HG02943 (cell line): Measurements from ENCODE around the gene PC.

Experiments used
- ATAC-seq: cut with Tn5 transposase; IDR thresholded peaks from one replicate; pipeline ENCODE4 v1.9.1; 2021; ENCODE audit warnings: mild to moderate bottlenecking, low read depth, moderate library complexity; ENCODE audit not compliant: unreplicated experiment

The PC gene

DNA sequence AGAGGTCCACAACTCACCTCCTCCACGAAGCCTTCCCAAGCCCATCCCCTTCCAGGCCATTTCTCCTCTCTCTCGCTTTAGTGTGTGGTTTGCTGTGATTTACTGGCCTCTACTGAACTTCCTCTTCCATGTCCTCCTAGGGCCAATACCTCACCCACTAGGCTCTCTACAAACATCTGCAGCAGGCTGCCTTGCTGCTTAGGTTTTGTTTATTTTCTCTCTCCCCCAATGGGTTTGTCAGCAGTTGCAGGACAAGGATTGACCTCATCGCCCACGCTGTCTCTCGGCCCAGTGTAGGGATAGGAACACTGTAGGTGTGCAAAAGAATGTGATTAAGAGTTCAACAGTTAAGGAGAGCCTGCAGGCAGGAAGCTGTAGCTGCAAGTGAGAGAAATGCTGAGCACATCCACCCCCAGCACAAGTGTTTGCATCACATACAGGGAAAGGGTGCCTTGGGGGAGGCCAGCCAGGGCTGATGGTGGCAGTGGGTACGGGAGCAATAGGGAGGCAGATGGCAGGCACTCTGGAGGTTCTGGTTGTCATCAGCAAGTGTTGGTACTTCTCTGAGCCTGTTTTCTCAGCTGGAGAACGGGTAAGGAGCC is 1.4 kb downstream of the PC start:
- ATAC-seq: no peak

GRCh38 chr11:66953081-66953833 is 4.9 kb downstream of the PC start:
- no peak for ATAC-seq

DNA sequence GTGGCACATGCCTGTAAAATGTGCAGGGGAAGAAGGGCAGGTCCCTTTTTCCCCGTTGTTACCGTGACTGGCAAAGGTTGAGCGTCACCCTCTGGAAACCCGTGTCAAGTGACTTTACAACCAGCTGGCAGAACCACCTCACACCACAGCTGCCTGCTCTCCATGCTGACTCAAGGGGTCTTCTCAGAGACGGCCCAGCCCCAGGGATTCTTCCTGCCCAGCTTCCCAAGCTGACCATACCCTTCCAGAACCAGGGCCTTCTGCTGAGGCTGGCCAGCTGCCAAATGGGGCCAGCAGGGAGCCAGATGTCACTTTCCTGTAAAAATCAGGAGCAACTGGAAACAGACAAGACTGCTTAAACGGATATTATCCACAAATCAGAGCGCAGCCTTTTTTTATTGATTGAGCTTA is 6.3 kb downstream of the PC start:
- no peak for ATAC-seq

DNA sequence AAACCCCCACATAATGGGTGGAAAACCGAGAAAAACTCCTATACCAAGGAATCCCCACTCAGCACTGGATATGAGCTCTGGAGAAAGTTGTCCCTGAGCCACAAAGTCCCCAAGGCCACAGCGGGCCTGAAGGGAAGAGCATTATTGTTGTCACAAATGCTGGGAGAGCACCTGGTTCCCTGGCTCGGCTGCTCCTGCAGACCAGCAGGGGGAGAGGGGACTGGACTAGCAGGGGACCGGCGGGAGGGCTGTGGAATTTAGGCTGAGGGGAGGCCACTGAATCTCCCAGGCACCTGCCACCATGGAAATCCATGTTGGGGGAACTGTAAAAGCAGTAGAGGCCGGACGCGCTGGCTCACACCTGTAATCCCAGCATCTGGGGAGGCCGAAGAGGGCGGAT is 7.0 kb downstream of the PC start:
- ATAC-seq: no peak

DNA sequence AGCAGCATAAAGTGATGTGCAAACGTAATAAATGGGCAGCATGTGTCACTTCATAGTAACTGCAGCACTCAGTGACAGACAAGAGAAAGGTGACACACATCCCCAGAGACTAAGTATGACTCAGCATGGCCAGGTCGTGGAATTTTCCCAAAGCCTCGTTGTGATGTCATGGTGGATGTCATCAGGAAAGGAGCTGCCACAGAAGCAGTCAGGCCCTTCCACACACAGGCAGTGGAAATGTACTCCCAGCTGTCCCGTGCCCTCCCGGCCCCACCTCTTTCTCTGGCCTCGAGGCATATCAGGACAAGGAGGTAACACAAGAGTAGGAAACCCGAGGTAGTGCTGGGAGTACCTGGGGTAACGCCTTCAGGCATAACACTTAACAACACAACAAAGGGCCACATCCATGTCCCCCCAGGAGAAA is 8.1 kb downstream of the PC start:
- ATAC-seq: no peak

- no peak for ATAC-seq
Observed at GRCh38 chr11:66938582-66939135, 19.5 kb downstream of the PC start.

DNA sequence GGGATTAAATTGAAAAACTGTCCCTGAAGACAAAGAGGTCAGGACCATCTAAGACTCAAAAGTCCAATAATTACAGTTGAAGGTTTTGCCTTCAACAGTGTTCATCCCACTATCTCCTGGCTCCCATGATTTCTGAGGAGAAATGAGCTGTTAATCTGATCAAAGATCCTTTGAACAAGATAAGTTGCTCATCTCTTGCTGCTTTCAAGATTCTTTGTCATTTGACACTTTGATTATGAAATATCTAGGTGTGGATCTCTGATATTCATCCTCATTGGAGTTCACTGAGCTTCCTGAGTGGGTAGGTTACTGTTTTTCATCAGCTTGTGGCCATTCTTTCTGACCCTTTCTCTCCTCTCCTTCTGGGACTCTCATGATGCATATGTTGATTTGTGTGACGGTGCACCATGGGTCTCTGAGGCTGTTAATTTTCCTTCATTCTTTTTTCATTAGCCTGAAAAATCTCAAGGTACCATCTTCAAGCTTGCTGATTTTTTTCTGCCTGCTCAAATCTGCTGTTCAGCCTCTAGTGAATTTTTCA is 20.9 kb downstream of the PC start:
- ATAC-seq: no peak

- no peak for ATAC-seq
Observed at GRCh38 chr11:66936311-66936711, 21.9 kb downstream of the PC start.

DNA sequence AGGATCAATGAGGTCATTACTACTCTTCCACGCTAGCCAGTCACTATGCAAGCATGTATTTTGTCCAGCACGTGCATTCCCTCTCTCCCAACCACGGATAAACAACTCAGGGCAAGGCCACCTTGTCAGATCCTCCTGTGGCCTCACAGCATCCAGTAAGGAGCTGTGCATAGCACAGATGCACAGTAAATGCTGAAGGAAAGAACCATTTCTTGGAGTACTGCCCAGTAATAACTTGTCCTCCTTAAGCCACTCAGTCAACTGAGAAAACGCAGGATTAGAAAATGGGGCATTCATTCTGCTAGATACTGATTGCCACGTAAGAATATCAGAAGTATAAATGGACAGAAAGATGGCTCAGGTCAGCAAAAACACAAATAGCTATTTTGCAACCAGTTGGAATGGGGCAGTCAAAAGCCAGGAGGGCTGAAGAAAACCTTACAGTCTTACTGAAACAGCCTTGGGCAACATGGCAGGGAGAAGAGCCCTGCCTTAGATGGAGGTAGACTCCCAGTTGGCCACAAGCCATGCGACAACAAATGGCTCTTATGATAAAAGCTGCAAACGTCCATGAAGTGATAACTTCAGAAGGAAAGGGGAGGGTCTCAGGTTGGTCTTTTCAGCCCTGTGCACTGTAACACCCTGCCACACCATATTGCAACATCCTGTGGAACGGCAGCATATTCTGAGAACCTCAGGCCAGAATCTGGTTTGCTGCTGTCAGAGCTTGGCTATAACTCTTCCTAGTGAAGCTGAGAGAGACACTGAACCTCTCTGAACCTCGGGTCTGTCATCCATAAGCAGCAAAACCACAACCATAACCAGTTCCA is 23.0 kb downstream of the PC start:
- ATAC-seq: no peak

- ATAC-seq: no peak
Observed at GRCh38 chr11:66933531-66933930, 24.7 kb downstream of the PC start.

DNA sequence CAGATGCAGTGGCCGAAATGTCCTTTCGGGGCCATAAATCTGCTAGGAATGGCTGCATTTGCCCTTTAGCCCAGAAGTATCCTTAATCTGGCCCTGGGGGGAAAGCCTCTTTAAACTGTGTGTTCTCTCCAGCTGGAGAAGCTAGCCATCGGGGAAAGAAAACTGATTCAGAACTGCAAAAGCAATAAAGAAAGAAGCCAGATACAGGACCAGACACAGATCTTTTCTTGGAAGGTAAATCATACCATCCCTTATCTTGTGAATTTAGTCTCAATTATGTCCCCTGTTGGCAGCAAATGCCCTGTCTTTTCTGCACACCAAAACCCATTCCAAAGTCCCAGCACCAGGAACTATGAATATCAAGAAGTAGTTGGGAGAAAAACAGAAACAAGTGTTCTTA is 25.6 kb downstream of the PC start:
- ATAC-seq: no peak

GRCh38 chr11:66929753-66930152 is 28.4 kb downstream of the PC start:
- no peak for ATAC-seq

- no peak for ATAC-seq
Observed at GRCh38 chr11:66924272-66924671, 33.9 kb downstream of the PC start.

DNA sequence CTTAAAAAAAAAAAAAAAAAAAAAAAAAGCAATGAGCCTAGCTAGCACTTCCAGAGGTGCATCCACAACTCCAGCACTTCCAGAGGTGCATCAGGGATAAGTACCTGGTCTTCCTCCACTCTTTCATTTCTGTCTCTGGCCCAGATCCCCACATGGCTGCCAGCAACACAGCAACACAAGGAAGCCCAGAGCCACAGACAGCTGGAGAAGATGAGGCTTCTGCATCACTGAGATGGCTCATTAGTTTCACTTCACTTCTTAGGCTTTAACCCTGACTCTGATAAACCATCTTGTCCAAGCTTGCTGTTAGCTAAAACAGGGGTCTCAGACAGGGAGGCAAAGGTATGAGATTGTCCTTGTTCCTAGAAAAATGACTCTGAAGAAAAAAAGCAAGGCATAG is 35.6 kb downstream of the PC start:
- ATAC-seq: no peak

- no peak for ATAC-seq
Observed at GRCh38 chr11:66920978-66921784, 37.0 kb downstream of the PC start.

GRCh38 chr11:66919923-66920322 is 38.3 kb downstream of the PC start:
- ATAC-seq: no peak

DNA sequence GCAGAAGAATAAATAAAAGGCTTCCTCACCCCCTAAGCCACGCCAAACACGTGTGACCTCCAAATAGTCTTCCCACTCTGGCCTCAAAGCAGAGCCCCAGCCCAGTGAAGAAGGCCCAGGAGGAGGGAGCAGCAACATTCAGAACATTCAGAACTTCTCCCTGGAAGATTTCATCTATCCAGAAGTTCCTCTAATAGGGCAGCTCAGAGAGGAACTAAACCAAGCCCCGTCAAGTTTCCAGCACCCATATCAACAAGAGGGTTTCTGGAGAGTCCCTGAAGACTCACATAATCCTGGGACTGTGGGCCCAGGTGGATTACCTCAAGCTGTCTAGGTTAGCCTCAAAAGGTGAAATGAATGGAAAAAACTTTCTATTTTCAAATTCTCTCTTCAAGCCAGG is 39.4 kb downstream of the PC start:
- no peak for ATAC-seq

DNA sequence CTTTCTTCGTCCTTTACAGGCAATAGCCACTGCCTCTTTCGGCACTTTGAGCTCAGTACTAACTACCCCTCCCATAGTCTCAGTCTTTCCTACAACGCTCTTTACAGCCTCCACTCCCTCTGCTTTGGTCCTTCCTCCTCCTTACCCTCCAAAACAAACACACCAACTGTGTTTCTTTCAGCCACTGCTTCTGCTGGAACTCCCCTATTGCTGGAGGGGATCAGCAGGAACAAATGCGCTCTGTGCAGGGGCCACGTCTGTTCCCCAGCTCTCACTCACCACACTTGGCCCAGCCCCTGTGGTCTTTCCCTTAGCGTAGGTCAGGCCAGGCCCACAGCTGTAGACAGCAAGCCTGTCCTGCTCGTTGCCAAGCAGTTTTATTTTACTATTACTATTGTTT is 42.3 kb downstream of the PC start:
- ATAC-seq: no peak

DNA sequence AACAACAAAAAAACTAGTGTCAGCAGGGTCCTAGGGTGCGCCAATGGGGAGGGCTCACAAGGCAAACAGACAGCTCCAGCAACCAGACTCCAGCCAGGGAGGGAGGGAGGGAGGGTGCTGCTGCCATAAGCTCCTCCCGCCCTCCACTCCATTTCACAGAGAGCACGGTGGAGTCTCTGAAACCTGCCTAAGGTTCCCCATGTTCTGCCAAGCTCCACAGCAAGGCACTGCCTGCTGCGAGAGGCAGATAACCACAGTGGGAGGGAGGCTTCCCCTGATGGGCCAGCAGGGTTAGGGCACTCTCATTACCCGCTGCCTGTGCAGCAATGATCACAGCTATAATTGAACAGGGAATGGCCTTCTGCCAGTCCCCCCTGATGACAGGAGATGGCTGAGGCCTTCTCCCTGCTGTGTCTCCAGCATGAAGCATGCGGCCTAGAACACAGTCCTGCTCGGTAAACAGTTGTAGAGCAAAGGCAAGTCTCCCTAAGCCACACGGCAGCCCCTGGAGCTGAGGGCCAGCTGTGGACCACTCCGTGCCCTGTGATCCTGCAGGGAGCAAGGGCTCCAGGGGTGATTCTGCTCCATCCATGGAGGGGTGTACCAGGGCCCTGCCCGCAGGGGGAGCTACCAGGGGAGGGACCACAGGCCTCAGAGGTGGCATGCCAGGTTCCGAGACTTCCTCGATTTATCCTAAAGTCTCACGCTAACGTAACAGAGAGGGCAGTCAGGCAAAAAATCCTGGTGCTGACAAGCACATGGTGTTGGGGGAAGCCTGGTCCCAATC is 42.9 kb downstream of the PC start:
- no peak for ATAC-seq
